Measurements from ENCODE around the gene SSBP3. TPM values are rescaled to one million over a fixed set of nuclear protein-coding genes. Genes with fewer than 3 reads are reported as not detected.

Gene SSBP3
- total RNA-seq, 1 donor from 2014 or later: 27.1 TPM

DNA sequence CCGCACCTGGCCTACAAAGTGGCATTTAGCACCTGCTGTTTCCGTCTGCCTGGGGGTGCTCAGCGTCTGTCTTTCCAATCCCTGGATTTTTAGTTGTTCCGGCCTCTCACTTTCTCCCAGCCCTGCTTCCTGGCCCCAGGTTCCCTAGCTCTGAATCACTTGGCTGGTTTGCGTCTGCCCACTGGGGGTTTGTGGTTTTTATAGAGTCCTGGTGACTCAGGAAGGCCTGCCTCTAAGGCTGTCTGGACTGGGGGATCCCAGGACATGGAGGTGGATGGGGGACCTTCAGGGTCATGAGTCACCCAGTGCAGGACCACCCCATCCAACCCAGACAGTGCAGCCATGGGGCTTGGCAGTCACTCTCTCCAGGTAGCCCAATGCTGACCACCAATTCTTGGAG, 152.7 kb downstream of the SSBP3 start:
- H3K9ac ChIP-seq (ENCODE audit: low read depth in 1 of 3, low read length in 3 of 3): no peak overlapping the region
- H3K27ac ChIP-seq (ENCODE audit: low read depth, low read length): peak overlapping the region; percentile 1
- peaks cover 3 to 21% (median 8%) of the 10 kb centered on the region in 3 donors for H3K4me1 ChIP-seq (ENCODE audit: control insufficient read depth in 3 of 3, insufficient read depth in 3 of 3, low read length in 3 of 3)

DNA sequence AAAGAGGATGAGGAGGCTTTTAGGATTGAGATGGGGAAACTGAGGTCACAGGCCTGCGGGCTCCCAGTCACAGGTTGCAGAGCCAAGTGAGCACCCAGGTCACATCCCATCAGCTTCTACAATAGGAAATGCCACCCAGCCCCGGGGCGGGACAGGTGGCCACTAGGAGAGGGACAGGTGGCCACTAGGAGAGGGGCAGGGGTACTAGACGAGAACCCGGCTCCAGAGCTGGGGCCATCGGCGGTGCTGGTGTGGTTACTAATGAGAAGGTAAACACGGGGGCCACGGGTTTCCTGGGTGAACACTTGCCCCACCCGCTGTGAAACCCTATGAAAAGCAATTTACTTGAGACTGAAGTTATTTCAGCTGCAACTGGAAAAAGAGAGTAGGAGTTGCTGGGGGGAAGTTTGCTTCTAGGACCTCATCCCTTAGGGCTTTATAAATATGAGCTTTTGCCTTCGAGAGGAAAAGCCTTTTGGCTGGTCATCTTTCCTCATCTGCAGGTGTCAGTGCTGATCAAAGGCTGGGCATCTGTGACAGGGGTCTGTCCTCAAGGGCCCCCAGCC, 153.7 kb downstream of the SSBP3 start:
- Histone ChIP-seq H3K27me3 (ENCODE audit: control insufficient read depth in 3 of 3, insufficient read depth in 3 of 3, low read length in 3 of 3) (no peaks in the 10 kb centered on the region), H3K4me3 (ENCODE audit: low read length in 3 of 3) (no peak overlapping the region), H3K9me3 (ENCODE audit: control insufficient read depth in 3 of 3, low read length in 3 of 3) (no peaks in the 10 kb centered on the region), H3K9ac (ENCODE audit: low read depth in 1 of 3, low read length in 3 of 3) (no peak overlapping the region), H3K27ac (ENCODE audit: low read depth, low read length) (no peak overlapping the region), H3K4me1 (ENCODE audit: control insufficient read depth in 3 of 3, insufficient read depth in 3 of 3, low read length in 3 of 3) (peaks cover 3 to 31% (median 8%) of the 10 kb centered on the region in 3 donors), H3K36me3 (ENCODE audit: control insufficient read depth in 3 of 3, insufficient read depth in 3 of 3, low read length in 3 of 3) (peaks cover 8 to 26% (median 11%) of the 10 kb centered on the region in 3 donors)

More for the DNA sequence above, 152.7 kb downstream of the SSBP3 start:
- Histone ChIP-seq H3K27me3 (ENCODE audit: control insufficient read depth in 3 of 3, insufficient read depth in 3 of 3, low read length in 3 of 3) (no peaks in the 10 kb centered on the region), H3K4me3 (ENCODE audit: low read length in 3 of 3) (no peak overlapping the region), H3K9me3 (ENCODE audit: control insufficient read depth in 3 of 3, low read length in 3 of 3) (no peaks in the 10 kb centered on the region), H3K36me3 (ENCODE audit: control insufficient read depth in 3 of 3, insufficient read depth in 3 of 3, low read length in 3 of 3) (peaks cover 8 to 19% (median 8%) of the 10 kb centered on the region in 3 donors)

DNA sequence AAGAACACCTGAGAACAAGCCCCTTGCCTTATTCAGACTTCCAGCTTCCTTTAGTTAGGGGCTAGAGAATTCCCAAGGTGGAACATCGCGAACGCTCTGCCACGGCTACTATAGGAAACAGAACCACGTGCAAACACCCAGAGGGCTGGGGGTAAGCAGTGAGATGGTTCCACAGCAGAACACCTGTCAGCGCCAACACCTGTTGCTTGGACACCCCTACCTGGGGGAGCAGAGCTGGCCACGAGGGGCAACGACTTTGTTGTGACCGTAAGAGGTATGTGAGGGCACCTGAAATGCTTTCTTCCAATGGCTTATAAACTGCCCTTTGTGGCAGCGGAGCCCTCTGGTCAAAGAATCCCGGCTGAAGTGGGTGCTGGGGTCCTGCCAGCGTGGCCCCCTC, 155.5 kb downstream of the SSBP3 start:
- Histone ChIP-seq H3K9me3 (ENCODE audit: control insufficient read depth in 3 of 3, low read length in 3 of 3) (no peaks in the 10 kb centered on the region), H3K4me3 (ENCODE audit: low read length in 3 of 3) (no peak overlapping the region), H3K4me1 (ENCODE audit: control insufficient read depth in 3 of 3, insufficient read depth in 3 of 3, low read length in 3 of 3) (peaks cover 6 to 39% (median 14%) of the 10 kb centered on the region in 3 donors), H3K36me3 (ENCODE audit: control insufficient read depth in 3 of 3, insufficient read depth in 3 of 3, low read length in 3 of 3) (peaks cover 9 to 29% (median 20%) of the 10 kb centered on the region in 3 donors), H3K27ac (ENCODE audit: low read depth, low read length) (no peak overlapping the region), H3K9ac (ENCODE audit: low read depth in 1 of 3, low read length in 3 of 3) (no peak overlapping the region), H3K27me3 (ENCODE audit: control insufficient read depth in 3 of 3, insufficient read depth in 3 of 3, low read length in 3 of 3) (no peaks in the 10 kb centered on the region)

DNA sequence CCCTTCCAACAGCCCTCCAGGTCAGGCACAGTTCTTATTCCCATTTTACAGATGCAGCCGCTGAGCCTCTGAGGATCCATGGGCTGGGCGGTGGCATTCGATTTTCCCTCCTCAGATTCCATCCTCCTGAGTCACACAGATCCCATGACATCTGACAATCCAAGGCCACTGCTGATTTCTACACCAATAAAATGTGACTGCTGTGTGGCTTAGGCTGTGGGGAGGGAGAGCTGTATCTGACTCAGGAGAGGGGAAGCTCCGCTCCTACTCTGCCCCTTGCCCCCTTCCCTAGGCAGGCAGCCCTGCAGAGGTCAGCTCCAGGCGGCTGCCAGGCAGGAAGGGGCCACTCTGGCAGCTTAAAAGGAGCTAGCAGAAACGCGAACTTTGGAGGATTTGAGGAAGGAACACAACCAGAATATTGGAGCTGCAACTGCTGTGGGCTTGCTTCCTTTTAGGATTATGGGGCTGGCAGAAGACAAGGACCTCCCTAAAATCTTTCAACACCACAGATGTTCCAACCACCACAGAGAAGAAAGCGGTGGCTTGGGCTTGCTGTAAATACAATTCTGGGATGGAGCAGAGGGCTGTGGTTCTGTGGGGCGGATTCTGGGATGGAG, 156.3 kb downstream of the SSBP3 start:
- no peaks in the 10 kb centered on the region for H3K27me3 ChIP-seq (ENCODE audit: control insufficient read depth in 3 of 3, insufficient read depth in 3 of 3, low read length in 3 of 3)
- no peak overlapping the region for H3K9ac ChIP-seq (ENCODE audit: low read depth in 1 of 3, low read length in 3 of 3)
- peaks cover 13 to 30% (median 20%) of the 10 kb centered on the region in 3 donors for H3K36me3 ChIP-seq (ENCODE audit: control insufficient read depth in 3 of 3, insufficient read depth in 3 of 3, low read length in 3 of 3)
- H3K4me3 ChIP-seq (ENCODE audit: low read length in 3 of 3): no peak overlapping the region
- H3K9me3 ChIP-seq (ENCODE audit: control insufficient read depth in 3 of 3, low read length in 3 of 3): no peaks in the 10 kb centered on the region
- peaks cover 6 to 43% (median 18%) of the 10 kb centered on the region in 3 donors for H3K4me1 ChIP-seq (ENCODE audit: control insufficient read depth in 3 of 3, insufficient read depth in 3 of 3, low read length in 3 of 3)
- H3K27ac ChIP-seq (ENCODE audit: low read depth, low read length): peak overlapping the region; percentile 50

DNA sequence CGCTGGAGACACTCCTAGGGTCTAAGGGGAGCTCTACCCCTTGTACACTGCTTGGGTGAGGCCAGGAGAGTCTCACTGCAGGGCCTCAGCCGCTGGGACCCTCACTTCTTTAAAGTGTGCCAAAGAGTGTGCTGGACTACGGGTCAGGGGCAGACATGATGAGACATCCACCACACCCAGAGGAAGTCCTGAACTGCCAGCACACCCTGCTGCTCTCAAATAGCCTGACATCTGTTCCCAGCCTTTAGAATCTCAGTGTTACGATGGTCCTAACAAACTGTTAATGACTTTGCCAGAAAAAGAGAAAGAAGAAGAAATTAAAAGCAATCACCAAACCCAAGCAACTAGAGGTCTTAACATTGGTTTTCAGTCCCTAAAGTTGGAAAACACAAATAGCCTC, 157.2 kb downstream of the SSBP3 start:
- no peak overlapping the region for H3K4me3 ChIP-seq (ENCODE audit: low read length in 3 of 3)
- peaks cover 6 to 41% (median 16%) of the 10 kb centered on the region in 3 donors for H3K4me1 ChIP-seq (ENCODE audit: control insufficient read depth in 3 of 3, insufficient read depth in 3 of 3, low read length in 3 of 3)
- peaks cover 13 to 27% (median 24%) of the 10 kb centered on the region in 3 donors for H3K36me3 ChIP-seq (ENCODE audit: control insufficient read depth in 3 of 3, insufficient read depth in 3 of 3, low read length in 3 of 3)
- no peaks in the 10 kb centered on the region for H3K9me3 ChIP-seq (ENCODE audit: control insufficient read depth in 3 of 3, low read length in 3 of 3)
- H3K9ac ChIP-seq (ENCODE audit: low read depth in 1 of 3, low read length in 3 of 3): no peak overlapping the region
- H3K27ac ChIP-seq (ENCODE audit: low read depth, low read length): no peak overlapping the region
- no peaks in the 10 kb centered on the region for H3K27me3 ChIP-seq (ENCODE audit: control insufficient read depth in 3 of 3, insufficient read depth in 3 of 3, low read length in 3 of 3)

DNA sequence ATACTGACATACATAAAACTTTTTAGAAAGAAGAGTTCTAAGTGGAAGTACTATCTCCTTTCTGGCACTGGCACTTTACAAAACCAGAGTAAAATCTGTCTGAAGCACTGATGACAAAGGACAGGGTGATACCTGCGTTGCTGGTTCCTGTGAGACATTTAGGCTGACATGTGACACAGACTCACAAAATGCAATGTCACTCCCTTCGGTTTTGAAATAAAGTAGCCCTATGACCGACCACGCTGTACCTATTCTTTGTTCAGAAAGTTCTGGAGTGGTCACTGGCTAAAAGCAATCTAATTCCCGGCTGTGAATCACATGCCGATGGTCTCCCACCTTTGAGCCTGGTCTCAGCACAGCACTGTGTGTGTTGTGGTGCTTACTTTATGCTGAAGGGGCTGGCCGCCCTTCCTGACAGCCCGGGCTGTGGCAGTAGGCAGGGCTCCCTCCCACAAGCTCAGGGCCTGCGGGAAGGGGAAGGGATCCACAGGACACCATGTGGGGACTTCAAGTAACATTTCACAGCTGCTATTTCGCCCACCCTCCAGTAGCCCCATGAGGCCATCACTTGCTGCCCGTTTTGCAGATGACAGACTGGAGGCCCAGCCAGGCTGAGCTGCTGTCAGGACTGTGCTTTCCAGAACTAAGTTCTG, 158.2 kb downstream of the SSBP3 start:
- Histone ChIP-seq H3K4me3 (ENCODE audit: low read length in 3 of 3) (no peak overlapping the region), H3K9ac (ENCODE audit: low read depth in 1 of 3, low read length in 3 of 3) (no peak overlapping the region), H3K27me3 (ENCODE audit: control insufficient read depth in 3 of 3, insufficient read depth in 3 of 3, low read length in 3 of 3) (no peaks in the 10 kb centered on the region), H3K27ac (ENCODE audit: low read depth, low read length) (no peak overlapping the region), H3K4me1 (ENCODE audit: control insufficient read depth in 3 of 3, insufficient read depth in 3 of 3, low read length in 3 of 3) (peaks cover 6 to 34% (median 15%) of the 10 kb centered on the region in 3 donors), H3K9me3 (ENCODE audit: control insufficient read depth in 3 of 3, low read length in 3 of 3) (no peaks in the 10 kb centered on the region), H3K36me3 (ENCODE audit: control insufficient read depth in 3 of 3, insufficient read depth in 3 of 3, low read length in 3 of 3) (peaks cover 13 to 31% (median 29%) of the 10 kb centered on the region in 3 donors)

DNA sequence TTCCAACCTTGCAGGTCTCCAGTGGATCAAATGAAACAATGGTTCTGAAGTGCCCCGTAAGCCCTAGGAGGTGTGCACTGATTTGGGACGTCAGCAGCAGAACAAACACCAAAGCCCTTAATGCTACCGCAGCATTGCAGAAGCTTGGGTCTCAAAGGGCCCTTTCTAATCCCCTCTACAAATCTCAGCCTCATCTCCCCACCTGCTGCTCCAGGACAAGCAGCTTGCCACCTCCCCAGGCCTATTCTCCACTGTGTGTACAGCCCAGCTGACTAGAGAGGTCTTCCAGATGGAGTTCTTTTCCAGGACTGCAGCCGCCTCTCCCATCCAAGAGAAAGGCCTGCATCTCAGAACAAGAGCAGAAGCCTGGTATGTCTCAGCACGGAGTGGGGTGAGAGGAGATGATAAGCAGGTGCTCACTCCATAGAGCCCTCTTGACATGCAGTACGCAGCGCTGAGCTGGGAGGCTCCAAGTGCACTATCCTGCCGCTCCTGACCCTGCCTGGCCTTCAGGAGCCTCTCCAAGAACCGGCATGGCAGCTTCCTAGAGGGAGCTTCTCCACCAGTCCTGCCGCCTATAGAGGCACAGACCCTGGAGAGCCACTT, 160.0 kb downstream of the SSBP3 start:
- H3K27ac ChIP-seq (ENCODE audit: low read depth, low read length): no peak overlapping the region
- H3K36me3 ChIP-seq (ENCODE audit: control insufficient read depth in 3 of 3, insufficient read depth in 3 of 3, low read length in 3 of 3): peaks cover 15 to 39% (median 31%) of the 10 kb centered on the region in 3 donors
- H3K9ac ChIP-seq (ENCODE audit: low read depth in 1 of 3, low read length in 3 of 3): no peak overlapping the region
- H3K4me1 ChIP-seq (ENCODE audit: control insufficient read depth in 3 of 3, insufficient read depth in 3 of 3, low read length in 3 of 3): peaks cover 6 to 34% (median 15%) of the 10 kb centered on the region in 3 donors
- no peaks in the 10 kb centered on the region for H3K9me3 ChIP-seq (ENCODE audit: control insufficient read depth in 3 of 3, low read length in 3 of 3)
- no peaks in the 10 kb centered on the region for H3K27me3 ChIP-seq (ENCODE audit: control insufficient read depth in 3 of 3, insufficient read depth in 3 of 3, low read length in 3 of 3)
- no peak overlapping the region for H3K4me3 ChIP-seq (ENCODE audit: low read length in 3 of 3)

DNA sequence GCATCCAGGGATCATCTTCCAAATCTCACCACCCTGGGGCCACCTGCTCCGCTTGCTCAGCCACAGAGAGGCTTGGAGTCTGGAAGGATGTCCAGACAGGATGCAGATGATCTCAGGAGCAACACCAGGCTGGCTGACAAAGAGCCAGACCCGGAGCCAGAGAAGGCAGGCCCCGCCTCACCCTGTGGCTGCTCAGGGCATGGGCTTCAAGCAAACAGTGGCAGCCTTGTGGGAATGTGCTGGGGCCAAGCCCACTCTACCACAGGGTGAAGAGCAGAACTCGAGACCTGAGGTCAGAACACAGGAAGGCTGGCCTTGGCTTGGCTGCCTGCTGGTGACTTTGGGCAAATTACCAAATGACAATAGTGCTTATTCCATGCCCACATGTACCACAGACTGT, 160.7 kb downstream of the SSBP3 start:
- Histone ChIP-seq H3K4me3 (ENCODE audit: low read length in 3 of 3) (no peak overlapping the region), H3K9me3 (ENCODE audit: control insufficient read depth in 3 of 3, low read length in 3 of 3) (no peaks in the 10 kb centered on the region), H3K36me3 (ENCODE audit: control insufficient read depth in 3 of 3, insufficient read depth in 3 of 3, low read length in 3 of 3) (peaks cover 18 to 43% (median 28%) of the 10 kb centered on the region in 3 donors), H3K27me3 (ENCODE audit: control insufficient read depth in 3 of 3, insufficient read depth in 3 of 3, low read length in 3 of 3) (no peaks in the 10 kb centered on the region), H3K4me1 (ENCODE audit: control insufficient read depth in 3 of 3, insufficient read depth in 3 of 3, low read length in 3 of 3) (peaks cover 5 to 32% (median 14%) of the 10 kb centered on the region in 3 donors), H3K9ac (ENCODE audit: low read depth in 1 of 3, low read length in 3 of 3) (no peak overlapping the region), H3K27ac (ENCODE audit: low read depth, low read length) (no peak overlapping the region)

DNA sequence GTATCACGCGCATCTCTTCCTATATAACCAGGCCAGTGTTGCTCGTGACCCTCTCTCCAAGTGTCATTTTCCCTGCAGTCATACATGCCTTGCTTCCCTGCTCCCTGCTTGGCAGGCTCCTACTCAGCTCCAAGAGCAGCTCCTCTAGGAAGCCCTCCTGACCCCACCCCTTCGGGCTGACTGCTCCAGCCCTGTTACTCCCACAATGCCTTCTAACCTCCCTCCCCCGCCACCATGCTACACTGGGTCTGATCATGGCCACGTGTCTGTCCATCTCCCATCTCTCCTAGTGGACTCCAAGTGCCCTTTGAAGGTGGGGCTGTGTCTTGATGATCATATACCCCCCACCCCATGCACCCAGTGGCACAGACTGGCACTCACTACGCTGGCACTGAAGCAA, 161.5 kb downstream of the SSBP3 start:
- Histone ChIP-seq H3K4me1 (ENCODE audit: control insufficient read depth in 3 of 3, insufficient read depth in 3 of 3, low read length in 3 of 3) (peaks cover 4 to 30% (median 11%) of the 10 kb centered on the region in 3 donors), H3K27ac (ENCODE audit: low read depth, low read length) (no peak overlapping the region), H3K4me3 (ENCODE audit: low read length in 3 of 3) (no peak overlapping the region), H3K9me3 (ENCODE audit: control insufficient read depth in 3 of 3, low read length in 3 of 3) (no peaks in the 10 kb centered on the region), H3K36me3 (ENCODE audit: control insufficient read depth in 3 of 3, insufficient read depth in 3 of 3, low read length in 3 of 3) (peaks cover 18 to 44% (median 28%) of the 10 kb centered on the region in 3 donors), H3K27me3 (ENCODE audit: control insufficient read depth in 3 of 3, insufficient read depth in 3 of 3, low read length in 3 of 3) (no peaks in the 10 kb centered on the region), H3K9ac (ENCODE audit: low read depth in 1 of 3, low read length in 3 of 3) (no peak overlapping the region)

All from skeletal muscle tissue (tissue), 4 donors.